ENCODE measurements around the gene GPR39.

DNA sequence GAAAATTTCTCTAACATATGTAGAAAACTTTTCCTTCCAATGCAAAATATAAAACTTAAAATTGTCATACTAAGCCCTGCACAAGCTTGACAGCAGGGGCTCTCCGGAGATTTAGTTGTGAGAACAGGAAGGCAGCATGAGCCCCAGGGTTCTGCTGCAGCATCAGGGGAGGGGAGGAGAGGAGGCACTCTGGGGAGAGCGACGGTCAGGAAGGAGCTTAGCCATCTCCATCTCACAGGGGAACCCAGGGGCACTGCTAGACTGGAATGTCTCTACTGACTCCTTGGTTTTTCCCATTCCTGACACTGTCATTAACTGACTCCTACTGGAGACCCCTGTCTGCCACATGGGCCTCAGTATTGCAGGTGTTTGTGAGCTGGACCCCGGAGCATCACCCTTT lies 123.6 kb downstream of the GPR39 start:
- TF ChIP-seq BACH2 (CRISPR knock-in tag; IDR thresholded peaks at IDR 0.05; ENCODE audit: borderline replicate concordance) = no peak
- no peak for TF ChIP-seq PPARA (CRISPR knock-in tag; IDR thresholded peaks at IDR 0.05; ENCODE audit: borderline replicate concordance)
- TF ChIP-seq, protein P1, sequence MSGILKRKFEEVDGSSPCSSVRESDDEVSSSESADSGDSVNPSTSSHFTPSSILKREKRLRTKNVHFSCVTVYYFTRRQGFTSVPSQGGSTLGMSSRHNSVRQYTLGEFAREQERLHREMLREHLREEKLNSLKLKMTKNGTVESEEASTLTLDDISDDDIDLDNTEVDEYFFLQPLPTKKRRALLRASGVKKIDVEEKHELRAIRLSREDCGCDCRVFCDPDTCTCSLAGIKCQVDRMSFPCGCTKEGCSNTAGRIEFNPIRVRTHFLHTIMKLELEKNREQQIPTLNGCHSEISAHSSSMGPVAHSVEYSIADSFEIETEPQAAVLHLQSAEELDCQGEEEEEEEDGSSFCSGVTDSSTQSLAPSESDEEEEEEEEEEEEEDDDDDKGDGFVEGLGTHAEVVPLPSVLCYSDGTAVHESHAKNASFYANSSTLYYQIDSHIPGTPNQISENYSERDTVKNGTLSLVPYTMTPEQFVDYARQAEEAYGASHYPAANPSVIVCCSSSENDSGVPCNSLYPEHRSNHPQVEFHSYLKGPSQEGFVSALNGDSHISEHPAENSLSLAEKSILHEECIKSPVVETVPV (CRISPR knock-in tag; IDR thresholded peaks at IDR 0.05) = no peak
- no peak for TF ChIP-seq ZNF8 (CRISPR knock-in tag; IDR thresholded peaks at IDR 0.05)
- TF ChIP-seq, protein P2, sequence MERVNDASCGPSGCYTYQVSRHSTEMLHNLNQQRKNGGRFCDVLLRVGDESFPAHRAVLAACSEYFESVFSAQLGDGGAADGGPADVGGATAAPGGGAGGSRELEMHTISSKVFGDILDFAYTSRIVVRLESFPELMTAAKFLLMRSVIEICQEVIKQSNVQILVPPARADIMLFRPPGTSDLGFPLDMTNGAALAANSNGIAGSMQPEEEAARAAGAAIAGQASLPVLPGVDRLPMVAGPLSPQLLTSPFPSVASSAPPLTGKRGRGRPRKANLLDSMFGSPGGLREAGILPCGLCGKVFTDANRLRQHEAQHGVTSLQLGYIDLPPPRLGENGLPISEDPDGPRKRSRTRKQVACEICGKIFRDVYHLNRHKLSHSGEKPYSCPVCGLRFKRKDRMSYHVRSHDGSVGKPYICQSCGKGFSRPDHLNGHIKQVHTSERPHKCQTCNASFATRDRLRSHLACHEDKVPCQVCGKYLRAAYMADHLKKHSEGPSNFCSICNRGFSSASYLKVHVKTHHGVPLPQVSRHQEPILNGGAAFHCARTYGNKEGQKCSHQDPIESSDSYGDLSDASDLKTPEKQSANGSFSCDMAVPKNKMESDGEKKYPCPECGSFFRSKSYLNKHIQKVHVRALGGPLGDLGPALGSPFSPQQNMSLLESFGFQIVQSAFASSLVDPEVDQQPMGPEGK (CRISPR knock-in tag; IDR thresholded peaks at IDR 0.05; ENCODE audit: borderline replicate concordance) = no peak
